Liver (tissue), 9 donors: ENCODE data around the gene SIRT5. TPM values are rescaled to one million over a fixed set of nuclear protein-coding genes. Genes with fewer than 3 reads are reported as not detected.

Experiments used
- DNase-seq: peaks from one replicate; pipeline ENCODE4 v3.0.0-alpha.2; 2017; ENCODE audit warnings: low spot score
- H3K27ac ChIP-seq, 2 donors: one replicate each; pipeline ENCODE4 v1.7.0; 2013; ENCODE audit warnings: inconsistent platforms in 2 of 2, low read length in 2 of 2, control low read depth in 1 of 2, low read depth in 1 of 2, mild to moderate bottlenecking in 1 of 2
- H3K27me3 ChIP-seq, 4 donors: one replicate each; pipeline versions ENCODE4 v1.6.1 to v1.7.0; 2013; ENCODE audit warnings: low read length in 3 of 4, inconsistent platforms in 1 of 4, mild to moderate bottlenecking in 1 of 4, moderate library complexity in 1 of 4; ENCODE audit not compliant: control insufficient read depth in 4 of 4, insufficient read depth in 4 of 4
- H3K36me3 ChIP-seq, 4 donors: one replicate each; pipeline versions ENCODE4 v1.6.1 to v1.7.0; 2013; ENCODE audit warnings: low read length in 3 of 4, mild to moderate bottlenecking in 3 of 4, low read depth in 1 of 4, moderate library complexity in 1 of 4; ENCODE audit not compliant: control insufficient read depth in 4 of 4, insufficient read depth in 3 of 4
- H3K4me1 ChIP-seq, 4 donors: one replicate each; pipeline versions ENCODE4 v1.6.1 to v1.7.0; 2013; ENCODE audit warnings: low read length in 3 of 4, mild to moderate bottlenecking in 3 of 4, moderate library complexity in 1 of 4; ENCODE audit not compliant: control insufficient read depth in 4 of 4, insufficient read depth in 4 of 4
- H3K4me3 ChIP-seq, 3 donors: one replicate each; pipeline versions ENCODE4 v1.6.1 to v1.7.0; 2013; ENCODE audit warnings: low read length in 3 of 3, control low read depth in 1 of 3, low read depth in 1 of 3, mild to moderate bottlenecking in 1 of 3
- H3K9ac ChIP-seq, 2 donors: one replicate each; pipeline ENCODE4 v1.7.0; 2013; ENCODE audit warnings: low read length in 2 of 2, mild to moderate bottlenecking in 2 of 2, moderate library complexity in 2 of 2, control low read depth in 1 of 2, low read depth in 1 of 2
- H3K9me3 ChIP-seq, 4 donors: one replicate each; pipeline versions ENCODE4 v1.6.1 to v1.7.0; 2013; ENCODE audit warnings: low read length in 3 of 4; ENCODE audit not compliant: control insufficient read depth in 4 of 4
- EGR1 ChIP-seq, 2 donors: IDR thresholded peaks; 2 replicates each; pipeline ENCODE4 v1.6.1; 2016 to 2018; ENCODE audit warnings: antibody characterized with exemption in 2 of 2, low read depth in 2 of 2
- FOXA1 ChIP-seq: IDR thresholded peaks from 2 replicates; pipeline ENCODE4 v1.6.1; 2016; ENCODE audit warnings: antibody characterized with exemption
- GABPA ChIP-seq, 2 donors: IDR thresholded peaks in 1 of 2; conservative IDR thresholded peaks in 1 of 2; 2 replicates each; pipeline ENCODE4 v1.6.1; 2016; ENCODE audit warnings: antibody characterized with exemption in 2 of 2, mild to moderate bottlenecking in 1 of 2, moderate library complexity in 1 of 2
- HNF4A ChIP-seq, 2 donors: conservative IDR thresholded peaks; 2 replicates each; pipeline ENCODE4 v1.6.1; 2016; ENCODE audit warnings: antibody characterized with exemption in 2 of 2, mild to moderate bottlenecking in 2 of 2
- HNF4G ChIP-seq: IDR thresholded peaks from 2 replicates; pipeline ENCODE4 v1.6.1; 2016; ENCODE audit warnings: antibody characterized with exemption
- JUND ChIP-seq, 2 donors: IDR thresholded peaks; 2 replicates each; pipeline ENCODE4 v1.6.1; 2016; ENCODE audit warnings: antibody characterized with exemption in 2 of 2
- MAX ChIP-seq: IDR thresholded peaks from 2 replicates; pipeline ENCODE4 v1.6.1; 2016; ENCODE audit warnings: antibody characterized with exemption
- NR2F2 ChIP-seq: IDR thresholded peaks from 2 replicates; pipeline ENCODE4 v1.6.1; 2016; ENCODE audit warnings: antibody characterized with exemption
- RAD21 ChIP-seq, 2 donors: IDR thresholded peaks; 2 replicates each; pipeline ENCODE4 v1.6.1; 2016; ENCODE audit warnings: antibody characterized with exemption in 2 of 2, mild to moderate bottlenecking in 2 of 2
- REST ChIP-seq: IDR thresholded peaks from 2 replicates; pipeline ENCODE4 v1.6.1; 2016; ENCODE audit warnings: antibody characterized with exemption, mild to moderate bottlenecking
- RXRA ChIP-seq, 2 donors: IDR thresholded peaks; 2 replicates each; pipeline ENCODE4 v1.6.1; 2017 to 2018; ENCODE audit warnings: antibody characterized with exemption in 2 of 2, mild to moderate bottlenecking in 1 of 2
- SP1 ChIP-seq: IDR thresholded peaks from 2 replicates; pipeline ENCODE4 v1.6.1; 2018; ENCODE audit warnings: antibody characterized with exemption, mild to moderate bottlenecking
- TAF1 ChIP-seq: conservative IDR thresholded peaks from 2 replicates; pipeline ENCODE4 v1.6.1; 2016; ENCODE audit warnings: antibody characterized with exemption, mild to moderate bottlenecking
- YY1 ChIP-seq: IDR thresholded peaks from 2 replicates; pipeline ENCODE4 v1.6.1; 2016; ENCODE audit warnings: antibody characterized with exemption, mild to moderate bottlenecking
- WGBS: extraction: QIAGEN DNeasy Blood & Tissue Kit; methylation state at CpG from one replicate; pipeline ENCODE4 v1.1.7; 2013; 5-methylcytosine and 5-hydroxymethylcytosine counted together
- polyA plus RNA-seq, 2 donors: library from polyadenylated mRNA; stranded (reverse) in 1 of 2; unstranded in 1 of 2; fragments of 200-250 nt in 1 of 2; fragments of >200 nt in 1 of 2; fragmentation: Nextera tagmentation in 1 of 2; extraction: Ambion mirVana in 1 of 2; gene quantifications; one replicate each; pipeline versions ENCODE4 v1.2.1 to v1.2.3, GENCODE V29; 2013 to 2015
- total RNA-seq, 2 donors: library from RNA; depleted of rRNA; stranded (reverse); fragments of >200 nt; gene quantifications; one replicate each; pipeline ENCODE4 v1.2.3, GENCODE V29; 2014
- TF ChIP-seq, protein P1 (sequence below): IDR thresholded peaks from 2 replicates; pipeline ENCODE4 v1.6.1; 2016; ENCODE audit warnings: antibody characterized with exemption
- TF ChIP-seq, protein P2 (sequence below): IDR thresholded peaks from 2 replicates; pipeline ENCODE4 v1.6.1; 2016; ENCODE audit warnings: antibody characterized with exemption
- TF ChIP-seq, protein P3 (sequence below): fragments of 150-350 bp; IDR thresholded peaks from 2 replicates; pipeline ENCODE4 v1.5.1; 2017; ENCODE audit warnings: improper control_type of control experiment, low read depth, low read length; ENCODE audit not compliant: missing input control
- donor health status: healthy.
- donor health status: healthy.
- donor health status: healthy.
- donor health status: healthy.
- donor health status: healthy.

SIRT5 gene
- total and polyA plus RNA-seq, 4 donors = 7.5 to 12.6 (median 8.8) TPM

DNA sequence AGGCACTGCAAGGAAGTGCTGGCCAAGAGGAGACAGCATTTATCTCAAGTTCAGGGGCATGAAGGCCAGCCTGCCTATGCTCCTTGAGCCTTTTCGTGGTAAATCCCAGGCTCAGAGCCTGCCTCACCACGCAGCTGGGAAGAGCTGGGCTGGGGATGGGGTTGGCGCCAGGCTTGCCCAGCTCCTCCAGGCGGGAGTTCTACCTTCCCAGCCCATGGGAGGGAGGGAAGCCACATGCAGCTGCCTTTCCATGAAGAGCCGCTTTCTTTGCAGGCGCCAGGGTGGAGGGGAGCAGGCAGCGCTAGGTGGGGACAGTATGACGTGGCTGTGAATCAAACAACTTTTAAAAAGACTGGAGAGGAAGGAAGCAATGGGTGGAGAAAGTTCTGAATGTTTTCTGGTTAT is 19.5 kb upstream of the SIRT5 start:
- H3K27me3 ChIP-seq = no peaks in the 10 kb centered on the region
- H3K27ac ChIP-seq = peak overlapping the region in 1 of 2 donors; percentile 13
- H3K9me3 ChIP-seq = no peaks in the 10 kb centered on the region
- H3K4me3 ChIP-seq = no peak overlapping the region
- 76% methylated on average over 8 of the region's 8 CpGs for WGBS
- DNase-seq = no peak
- H3K9ac ChIP-seq = no peak overlapping the region
- H3K36me3 ChIP-seq = no peaks in the 10 kb centered on the region
- TF ChIP-seq REST (no peak), SP1 (peak; percentile 23)
- peaks cover 8 to 22% (median 10%) of the 10 kb centered on the region in 4 donors for H3K4me1 ChIP-seq

- Histone ChIP-seq H3K4me3 (no peak overlapping the region), H3K27me3 (no peaks in the 10 kb centered on the region), H3K9ac (no peak overlapping the region), H3K36me3 (no peaks in the 10 kb centered on the region), H3K9me3 (no peaks in the 10 kb centered on the region), H3K4me1 (peaks cover 10 to 48% (median 29%) of the 10 kb centered on the region in 4 donors), H3K27ac (peak overlapping the region in 1 of 2 donors; percentile 45)
- TF ChIP-seq, protein P1, sequence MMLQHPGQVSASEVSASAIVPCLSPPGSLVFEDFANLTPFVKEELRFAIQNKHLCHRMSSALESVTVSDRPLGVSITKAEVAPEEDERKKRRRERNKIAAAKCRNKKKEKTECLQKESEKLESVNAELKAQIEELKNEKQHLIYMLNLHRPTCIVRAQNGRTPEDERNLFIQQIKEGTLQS = no peak
- no peak for TF ChIP-seq RAD21 (IDR thresholded peaks at IDR 0.05)
- TF ChIP-seq, protein P2, sequence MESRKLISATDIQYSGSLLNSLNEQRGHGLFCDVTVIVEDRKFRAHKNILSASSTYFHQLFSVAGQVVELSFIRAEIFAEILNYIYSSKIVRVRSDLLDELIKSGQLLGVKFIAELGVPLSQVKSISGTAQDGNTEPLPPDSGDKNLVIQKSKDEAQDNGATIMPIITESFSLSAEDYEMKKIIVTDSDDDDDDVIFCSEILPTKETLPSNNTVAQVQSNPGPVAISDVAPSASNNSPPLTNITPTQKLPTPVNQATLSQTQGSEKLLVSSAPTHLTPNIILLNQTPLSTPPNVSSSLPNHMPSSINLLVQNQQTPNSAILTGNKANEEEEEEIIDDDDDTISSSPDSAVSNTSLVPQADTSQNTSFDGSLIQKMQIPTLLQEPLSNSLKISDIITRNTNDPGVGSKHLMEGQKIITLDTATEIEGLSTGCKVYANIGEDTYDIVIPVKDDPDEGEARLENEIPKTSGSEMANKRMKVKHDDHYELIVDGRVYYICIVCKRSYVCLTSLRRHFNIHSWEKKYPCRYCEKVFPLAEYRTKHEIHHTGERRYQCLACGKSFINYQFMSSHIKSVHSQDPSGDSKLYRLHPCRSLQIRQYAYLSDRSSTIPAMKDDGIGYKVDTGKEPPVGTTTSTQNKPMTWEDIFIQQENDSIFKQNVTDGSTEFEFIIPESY = no peak
- no peak for TF ChIP-seq MAX
- TF ChIP-seq NR2F2 = no peak
- no peak for TF ChIP-seq EGR1 (IDR thresholded peaks at IDR 0.05; ENCODE audit: low read depth in 2 of 2)
- no peak for TF ChIP-seq GABPA (IDR thresholded peaks at IDR 0.05 in 1 of 2, conservative IDR thresholded peaks at IDR 0.05 in 1 of 2)
- no peak for TF ChIP-seq JUND (IDR thresholded peaks at IDR 0.05)
- TF ChIP-seq, protein P3, sequence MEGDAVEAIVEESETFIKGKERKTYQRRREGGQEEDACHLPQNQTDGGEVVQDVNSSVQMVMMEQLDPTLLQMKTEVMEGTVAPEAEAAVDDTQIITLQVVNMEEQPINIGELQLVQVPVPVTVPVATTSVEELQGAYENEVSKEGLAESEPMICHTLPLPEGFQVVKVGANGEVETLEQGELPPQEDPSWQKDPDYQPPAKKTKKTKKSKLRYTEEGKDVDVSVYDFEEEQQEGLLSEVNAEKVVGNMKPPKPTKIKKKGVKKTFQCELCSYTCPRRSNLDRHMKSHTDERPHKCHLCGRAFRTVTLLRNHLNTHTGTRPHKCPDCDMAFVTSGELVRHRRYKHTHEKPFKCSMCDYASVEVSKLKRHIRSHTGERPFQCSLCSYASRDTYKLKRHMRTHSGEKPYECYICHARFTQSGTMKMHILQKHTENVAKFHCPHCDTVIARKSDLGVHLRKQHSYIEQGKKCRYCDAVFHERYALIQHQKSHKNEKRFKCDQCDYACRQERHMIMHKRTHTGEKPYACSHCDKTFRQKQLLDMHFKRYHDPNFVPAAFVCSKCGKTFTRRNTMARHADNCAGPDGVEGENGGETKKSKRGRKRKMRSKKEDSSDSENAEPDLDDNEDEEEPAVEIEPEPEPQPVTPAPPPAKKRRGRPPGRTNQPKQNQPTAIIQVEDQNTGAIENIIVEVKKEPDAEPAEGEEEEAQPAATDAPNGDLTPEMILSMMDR = no peak
- no peak for TF ChIP-seq HNF4A (conservative IDR thresholded peaks at IDR 0.05)
- no peak for TF ChIP-seq RXRA (IDR thresholded peaks at IDR 0.05)
- TF ChIP-seq HNF4G = no peak
- no peak for TF ChIP-seq SP1
- no peak for TF ChIP-seq YY1
- TF ChIP-seq TAF1 = no peak
- TF ChIP-seq FOXA1 = no peak
- no peak for TF ChIP-seq REST
- DNase-seq = no peak
Measured at GRCh38 chr6:13557841-13558240, 16.6 kb upstream of the SIRT5 start.
